ENCODE results near the gene ARHGAP19.
"Not testable (repeated sequence)": the region's sequence is repeated elsewhere in the genome, so short reads cannot be mapped to it uniquely, and the experiment has no call there.

ARHGAP19 gene

GRCh38 chr10:97279121-97279815 lies 13.2 kb downstream of the ARHGAP19 start:
- no peak for DNase-seq

- DNase-seq: peak; percentile 68
Measured at GRCh38 chr10:97278491-97278989, 13.9 kb downstream of the ARHGAP19 start.

- DNase-seq: no peak
Measured at GRCh38 chr10:97277551-97277950, 14.9 kb downstream of the ARHGAP19 start.

- DNase-seq: no peak
Measured at GRCh38 chr10:97274828-97275227, 17.6 kb downstream of the ARHGAP19 start.

- no peak for DNase-seq
Measured at GRCh38 chr10:97273700-97274099, 18.7 kb downstream of the ARHGAP19 start.

GRCh38 chr10:97270523-97271154 lies 21.8 kb downstream of the ARHGAP19 start:
- no peak for DNase-seq

GRCh38 chr10:97267671-97268070 lies 24.8 kb downstream of the ARHGAP19 start:
- no peak for DNase-seq

- DNase-seq: not testable (repeated sequence)
Measured at GRCh38 chr10:97265095-97265494, 27.3 kb downstream of the ARHGAP19 start.

- no peak for DNase-seq
Measured at GRCh38 chr10:97263971-97264370, 28.5 kb downstream of the ARHGAP19 start.

GRCh38 chr10:97261656-97262055 lies 30.8 kb downstream of the ARHGAP19 start:
- DNase-seq: no peak

- DNase-seq: no peak
Measured at GRCh38 chr10:97261183-97261582, 31.3 kb downstream of the ARHGAP19 start.

- DNase-seq: no peak
Measured at GRCh38 chr10:97259119-97259518, 33.3 kb downstream of the ARHGAP19 start.

- no peak for DNase-seq
Measured at GRCh38 chr10:97256356-97256755, 36.1 kb downstream of the ARHGAP19 start.

GRCh38 chr10:97255512-97256293 lies 36.7 kb downstream of the ARHGAP19 start:
- DNase-seq: no peak

- no peak for DNase-seq
Measured at GRCh38 chr10:97254694-97255093, 37.7 kb downstream of the ARHGAP19 start.

GRCh38 chr10:97250952-97251351 lies 41.5 kb downstream of the ARHGAP19 start:
- DNase-seq: no peak

GRCh38 chr10:97243836-97244235 lies 48.6 kb downstream of the ARHGAP19 start:
- DNase-seq: no peak

GRCh38 chr10:97238855-97239254 lies 53.6 kb downstream of the ARHGAP19 start:
- DNase-seq: no peak

- DNase-seq: no peak
Measured at GRCh38 chr10:97235353-97235752, 57.1 kb downstream of the ARHGAP19 start.

- DNase-seq: peak; percentile 51
Measured at GRCh38 chr10:97234400-97234799, 58.0 kb downstream of the ARHGAP19 start.

GRCh38 chr10:97230146-97230545 lies 62.3 kb downstream of the ARHGAP19 start:
- no peak for DNase-seq

- DNase-seq: no peak
Measured at GRCh38 chr10:97229322-97230015, 63.0 kb downstream of the ARHGAP19 start.

GRCh38 chr10:97228775-97229157 lies 63.7 kb downstream of the ARHGAP19 start:
- DNase-seq: no peak
